ENCODE data around the gene KIF20B. TPM values are rescaled to one million over a fixed set of nuclear protein-coding genes. Genes with fewer than 3 reads are reported as not detected.

Gene KIF20B
- total RNA-seq, 1 experiment from 2014 or later = 50.2 TPM

Other genes with a start within 250 kb of the KIF20B start
- gene SLC16A12, start 166.0 kb upstream of the KIF20B start, total RNA-seq (2021; ENCODE audit: unreplicated experiment) = not detected
- 6.4 TPM for gene PANK1, start 56.3 kb upstream of the KIF20B start, total RNA-seq (2021; ENCODE audit: unreplicated experiment)